ENCODE data around the gene HLA-DOB. TPM values are rescaled to one million over a fixed set of nuclear protein-coding genes. Genes with fewer than 3 reads are reported as not detected.
A peak's percentile ranks its signal among the peaks of the same experiment; 100 is the strongest.

The HLA-DOB gene
- total and polyA plus RNA-seq, 2 donors (not counting 1 experiment from before 2014, with no cell fraction given) = under 0.01 to 0.49 TPM

DNA sequence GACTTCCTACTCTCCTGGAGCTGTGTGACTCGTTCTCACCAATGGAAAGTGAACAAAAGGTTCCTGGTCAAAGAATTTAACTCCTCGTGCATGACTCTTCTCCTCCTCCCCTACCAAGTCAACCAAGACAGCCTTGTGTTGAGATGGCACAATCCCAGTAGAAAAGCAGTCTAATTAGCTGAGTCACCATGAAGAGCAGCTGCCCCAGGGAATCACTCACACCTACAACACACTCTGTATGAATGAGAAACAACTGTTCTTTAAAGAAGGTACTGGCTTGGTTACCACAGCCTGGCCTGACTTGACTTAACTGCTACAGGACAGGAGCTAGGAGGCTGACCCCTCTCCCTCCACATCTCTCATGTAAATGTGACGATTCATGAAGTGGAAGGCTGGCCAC, 2.9 kb upstream of the HLA-DOB start:
- H3K79me2 ChIP-seq (ENCODE audit: control insufficient read depth, insufficient read depth, low read length) = no peaks in the 10 kb centered on the region
- H3K27me3 ChIP-seq (ENCODE audit: control insufficient read depth, insufficient read depth, low read length) = no peaks in the 10 kb centered on the region
- no peak overlapping the region for H3K4me2 ChIP-seq (ENCODE audit: extremely low read depth, insufficient read depth, low read length)
- H4K20me1 ChIP-seq (ENCODE audit: control insufficient read depth, extremely low read depth, insufficient read depth, low read length) = no peaks in the 10 kb centered on the region
- no peak for TF ChIP-seq EZH2 (IDR thresholded peaks at IDR 0.05; ENCODE audit: low read length, missing control alignments)
- peaks cover 5% of the 10 kb centered on the region for H3K4me1 ChIP-seq (ENCODE audit: control insufficient read depth, extremely low read depth, insufficient read depth, low read length)
- H3K27ac ChIP-seq (ENCODE audit: insufficient read depth, low read length) = no peak overlapping the region
- no peaks in the 10 kb centered on the region for H3K36me3 ChIP-seq (ENCODE audit: control insufficient read depth, insufficient read depth, low read length)
- H3K9me3 ChIP-seq (ENCODE audit: control insufficient read depth, insufficient read depth, low read depth, low read length) = no peaks in the 10 kb centered on the region
- no peak overlapping the region for H3K9ac ChIP-seq (ENCODE audit: insufficient read depth, low read length)
- peak; percentile 41 to 80 for DNase-seq (ENCODE audit: low read depth in 2 of 2)
- H2AFZ ChIP-seq (ENCODE audit: low read length) = no peak overlapping the region
- H3K4me3 ChIP-seq (replicated peaks in 1 of 4; ENCODE audit: control extremely low read depth in 1 of 4, insufficient read depth in 1 of 4, low read depth in 3 of 4, low read length in 4 of 4) = no peak overlapping the region

DNA sequence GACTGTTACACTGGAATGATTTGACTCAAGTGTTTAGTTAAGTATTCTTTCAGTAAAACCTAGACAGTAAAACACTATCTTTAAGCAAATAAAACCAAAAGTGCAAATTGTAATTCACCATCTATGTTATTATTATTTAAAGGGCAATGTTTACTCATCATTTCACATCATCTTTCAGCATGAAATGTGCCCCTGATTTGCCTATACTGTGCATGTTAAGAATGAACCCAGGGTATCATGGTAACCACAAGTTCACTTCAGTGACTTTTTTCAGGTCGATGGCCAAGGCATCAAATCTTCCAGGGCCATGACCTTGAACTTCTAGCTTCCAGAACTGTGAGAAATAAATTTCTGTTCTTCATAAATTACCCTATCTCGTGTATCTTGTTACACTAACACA, 2.1 kb upstream of the HLA-DOB start:
- no peak overlapping the region for H3K4me2 ChIP-seq (ENCODE audit: extremely low read depth, insufficient read depth, low read length)
- H2AFZ ChIP-seq (ENCODE audit: low read length) = no peak overlapping the region
- H3K79me2 ChIP-seq (ENCODE audit: control insufficient read depth, insufficient read depth, low read length) = no peaks in the 10 kb centered on the region
- no peaks in the 10 kb centered on the region for H3K9me3 ChIP-seq (ENCODE audit: control insufficient read depth, insufficient read depth, low read depth, low read length)
- no peak for DNase-seq (ENCODE audit: low read depth in 2 of 2)
- no peaks in the 10 kb centered on the region for H3K36me3 ChIP-seq (ENCODE audit: control insufficient read depth, insufficient read depth, low read length)
- H3K27ac ChIP-seq (ENCODE audit: insufficient read depth, low read length) = no peak overlapping the region
- no peaks in the 10 kb centered on the region for H4K20me1 ChIP-seq (ENCODE audit: control insufficient read depth, extremely low read depth, insufficient read depth, low read length)
- TF ChIP-seq EZH2 (IDR thresholded peaks at IDR 0.05; ENCODE audit: low read length, missing control alignments) = no peak
- no peak for TF ChIP-seq CTCF (conservative IDR thresholded peaks at IDR 0.05 in 1 of 2, IDR thresholded peaks at IDR 0.05 in 1 of 2; ENCODE audit: low read depth in 1 of 2, low read length in 2 of 2)
- no peak overlapping the region for H3K9ac ChIP-seq (ENCODE audit: insufficient read depth, low read length)
- H3K4me1 ChIP-seq (ENCODE audit: control insufficient read depth, extremely low read depth, insufficient read depth, low read length) = peaks cover 5% of the 10 kb centered on the region
- H3K27me3 ChIP-seq (ENCODE audit: control insufficient read depth, insufficient read depth, low read length) = no peaks in the 10 kb centered on the region
- no peak overlapping the region for H3K4me3 ChIP-seq (replicated peaks in 1 of 4; ENCODE audit: control extremely low read depth in 1 of 4, insufficient read depth in 1 of 4, low read depth in 3 of 4, low read length in 4 of 4)

DNA sequence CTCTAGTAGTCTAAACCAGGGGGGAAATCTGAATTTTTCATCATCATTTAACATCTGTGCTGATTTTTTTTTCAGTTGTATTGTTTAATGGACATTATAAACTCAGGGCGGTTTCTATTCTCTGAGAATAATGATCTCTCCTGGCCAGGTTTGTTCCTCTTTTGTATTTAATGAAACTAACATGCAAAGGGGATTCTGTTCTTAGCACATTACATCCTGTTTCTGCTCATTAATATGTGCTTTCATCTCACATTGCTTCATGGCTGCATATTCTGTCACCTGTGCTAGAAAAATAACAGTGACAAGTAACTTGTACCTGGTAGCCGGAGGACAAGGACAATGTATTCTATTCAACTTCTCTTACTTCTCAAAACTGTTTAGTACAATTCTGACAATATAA, 806 bp downstream of the HLA-DOB start:
- H3K36me3 ChIP-seq (ENCODE audit: control insufficient read depth, insufficient read depth, low read length) = no peaks in the 10 kb centered on the region
- H3K4me1 ChIP-seq (ENCODE audit: control insufficient read depth, extremely low read depth, insufficient read depth, low read length) = peaks cover 5% of the 10 kb centered on the region
- no peak for TF ChIP-seq EZH2 (IDR thresholded peaks at IDR 0.05; ENCODE audit: low read length, missing control alignments)
- TF ChIP-seq CTCF (conservative IDR thresholded peaks at IDR 0.05 in 1 of 2, IDR thresholded peaks at IDR 0.05 in 1 of 2; ENCODE audit: low read depth in 1 of 2, low read length in 2 of 2) = no peak
- no peaks in the 10 kb centered on the region for H3K79me2 ChIP-seq (ENCODE audit: control insufficient read depth, insufficient read depth, low read length)
- H3K9ac ChIP-seq (ENCODE audit: insufficient read depth, low read length) = no peak overlapping the region
- no peak overlapping the region for H3K4me2 ChIP-seq (ENCODE audit: extremely low read depth, insufficient read depth, low read length)
- no peak for DNase-seq (ENCODE audit: low read depth in 2 of 2)
- no peaks in the 10 kb centered on the region for H3K9me3 ChIP-seq (ENCODE audit: control insufficient read depth, insufficient read depth, low read depth, low read length)
- no peaks in the 10 kb centered on the region for H4K20me1 ChIP-seq (ENCODE audit: control insufficient read depth, extremely low read depth, insufficient read depth, low read length)
- no peak overlapping the region for H2AFZ ChIP-seq (ENCODE audit: low read length)
- no peak overlapping the region for H3K27ac ChIP-seq (ENCODE audit: insufficient read depth, low read length)
- H3K27me3 ChIP-seq (ENCODE audit: control insufficient read depth, insufficient read depth, low read length) = no peaks in the 10 kb centered on the region
- no peak overlapping the region for H3K4me3 ChIP-seq (replicated peaks in 1 of 4; ENCODE audit: control extremely low read depth in 1 of 4, insufficient read depth in 1 of 4, low read depth in 3 of 4, low read length in 4 of 4)
